ENCODE data around the gene FHOD3.
A peak's percentile ranks its signal among the peaks of the same experiment; 100 is the strongest.

FHOD3 gene

DNA sequence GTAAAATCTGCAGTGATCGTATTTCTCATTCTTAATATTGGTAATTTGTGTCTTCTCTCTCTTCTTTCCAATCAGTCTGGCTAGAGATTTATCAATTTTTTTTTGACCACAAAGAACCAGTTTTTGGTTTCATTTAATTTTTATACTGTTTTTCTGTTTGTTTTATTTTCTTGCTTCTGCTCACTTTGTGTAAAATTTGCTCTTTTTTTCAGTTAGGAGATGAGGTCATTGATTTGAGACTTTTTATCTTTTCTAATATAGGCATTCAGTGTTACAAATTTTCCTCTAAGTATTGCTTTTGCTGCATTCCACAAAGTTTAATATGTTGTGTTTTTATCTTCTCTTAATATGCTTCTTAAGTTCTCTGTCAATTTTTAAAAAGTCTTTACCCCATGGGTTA lies 370.8 kb downstream of the FHOD3 start:
- no peak for DNase-seq (ENCODE audit: low read depth)

- DNase-seq (ENCODE audit: low read depth), result no peak
Observed at GRCh38 chr18:36672437-36673344, 375.2 kb downstream of the FHOD3 start.

- no peak for DNase-seq (ENCODE audit: low read depth)
Observed at GRCh38 chr18:36673452-36673851, 375.9 kb downstream of the FHOD3 start.

DNA sequence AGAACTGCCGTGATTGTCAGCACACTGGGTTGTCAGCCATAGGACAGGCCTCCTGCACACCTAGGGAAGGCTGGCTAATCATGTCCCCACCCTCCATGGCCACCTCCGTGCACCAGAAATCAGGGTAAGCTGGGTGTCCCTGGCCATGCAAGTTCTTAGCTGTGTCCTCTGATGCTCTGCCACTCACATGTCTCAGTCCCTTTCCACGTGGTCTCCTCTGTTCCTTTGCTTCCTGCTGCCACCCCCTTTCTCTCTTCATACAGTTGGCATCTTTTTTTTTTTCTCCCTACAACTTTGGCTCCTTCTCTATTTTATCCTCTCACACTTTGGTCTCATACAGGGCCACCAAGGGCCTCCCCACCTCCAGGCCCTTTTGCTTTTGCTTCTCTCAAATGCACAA lies 377.6 kb downstream of the FHOD3 start:
- DNase-seq (ENCODE audit: low read depth), result no peak

- DNase-seq (ENCODE audit: low read depth), result no peak
Observed at GRCh38 chr18:36675542-36675941, 378.0 kb downstream of the FHOD3 start.

DNA sequence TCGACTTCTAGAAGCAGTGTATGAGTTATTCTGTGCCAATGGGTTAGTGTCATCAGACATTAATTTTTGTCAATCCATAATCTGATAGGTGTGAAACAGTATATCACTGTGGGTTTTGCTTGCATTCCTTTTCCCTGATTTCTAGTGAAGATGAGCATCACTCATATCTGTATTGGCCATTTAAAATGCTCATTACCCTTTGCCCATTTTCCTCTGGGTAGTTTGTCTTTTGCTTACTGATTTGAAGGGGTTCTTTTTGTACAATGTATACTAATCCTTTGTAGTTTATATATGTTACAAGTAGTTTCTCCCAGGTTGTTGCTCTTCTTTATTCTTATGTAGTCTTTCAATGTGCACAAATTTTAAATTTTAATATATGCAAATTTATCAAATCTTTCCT lies 379.1 kb downstream of the FHOD3 start:
- no peak for DNase-seq (ENCODE audit: low read depth)

GRCh38 chr18:36680042-36680441 lies 382.5 kb downstream of the FHOD3 start:
- no peak for DNase-seq (ENCODE audit: low read depth)

DNA sequence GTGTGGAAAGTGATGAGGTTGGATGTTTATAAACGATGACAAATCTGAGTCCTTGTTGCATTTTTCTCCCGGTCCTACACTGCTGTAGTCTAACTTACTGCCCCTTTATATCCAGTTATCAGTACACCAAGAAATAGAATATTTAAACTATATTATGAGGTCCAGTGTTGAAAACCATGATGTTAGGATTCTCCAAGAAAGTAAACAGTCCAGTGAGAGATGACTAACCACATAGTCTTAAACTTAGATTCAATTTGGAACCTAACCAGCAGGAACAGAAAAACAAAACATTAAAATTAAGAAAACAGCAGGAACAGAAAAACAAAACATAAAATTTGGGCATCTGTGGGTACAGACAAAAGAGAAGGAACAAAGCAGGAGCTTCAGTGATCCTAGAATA lies 388.1 kb downstream of the FHOD3 start:
- no peak for DNase-seq (ENCODE audit: low read depth)

DNA sequence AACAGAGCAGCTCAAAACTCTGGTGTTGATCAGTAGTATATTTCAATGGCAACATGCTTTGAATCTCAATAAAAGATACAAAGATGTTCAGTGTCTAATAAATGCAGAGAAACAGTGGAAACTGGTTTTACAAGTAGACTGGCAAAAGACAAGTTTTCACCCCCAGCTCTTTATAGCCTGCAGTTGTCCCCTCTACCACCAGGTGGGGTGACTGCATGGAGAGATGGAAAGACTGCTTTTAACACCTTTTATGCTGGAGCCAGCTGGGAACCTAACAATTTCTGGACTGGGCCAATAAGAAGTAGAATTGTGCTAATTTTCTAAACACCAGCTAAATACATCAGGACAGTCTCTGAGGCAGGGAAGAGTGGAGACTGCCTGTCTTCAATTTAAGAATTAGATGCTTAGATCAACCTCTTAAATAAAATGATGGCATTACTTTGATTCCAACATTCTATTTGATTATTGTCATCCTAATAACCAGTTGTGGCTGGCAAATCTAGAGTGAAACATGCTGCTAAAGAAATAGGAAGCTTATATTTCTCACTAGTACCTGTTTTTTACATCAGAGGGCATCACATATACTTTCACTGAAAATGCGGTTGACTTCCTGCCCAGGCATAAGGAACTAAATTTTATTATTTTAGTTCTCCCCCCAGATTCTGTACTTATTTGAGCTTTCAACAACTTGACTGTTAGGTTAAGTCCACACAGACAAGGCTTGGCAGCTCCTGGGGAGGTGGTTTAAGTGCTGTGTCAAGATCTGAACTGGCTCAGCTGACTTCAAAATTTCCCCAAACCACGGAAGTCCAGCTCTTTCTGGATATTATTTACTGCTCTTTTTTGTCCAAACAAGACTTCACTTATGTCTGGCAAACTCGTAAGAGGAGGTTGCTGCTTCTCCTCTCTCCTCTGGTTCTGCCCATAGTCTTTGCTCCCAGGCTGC lies 390.8 kb downstream of the FHOD3 start:
- peak; percentile 4 for DNase-seq (ENCODE audit: low read depth)

GRCh38 chr18:36692371-36692770 lies 394.9 kb downstream of the FHOD3 start:
- DNase-seq (ENCODE audit: low read depth), result no peak

- DNase-seq (ENCODE audit: low read depth), result no peak
Observed at GRCh38 chr18:36692921-36693332, 395.4 kb downstream of the FHOD3 start.

GRCh38 chr18:36693931-36694620 lies 396.6 kb downstream of the FHOD3 start:
- no peak for DNase-seq (ENCODE audit: low read depth)

DNA sequence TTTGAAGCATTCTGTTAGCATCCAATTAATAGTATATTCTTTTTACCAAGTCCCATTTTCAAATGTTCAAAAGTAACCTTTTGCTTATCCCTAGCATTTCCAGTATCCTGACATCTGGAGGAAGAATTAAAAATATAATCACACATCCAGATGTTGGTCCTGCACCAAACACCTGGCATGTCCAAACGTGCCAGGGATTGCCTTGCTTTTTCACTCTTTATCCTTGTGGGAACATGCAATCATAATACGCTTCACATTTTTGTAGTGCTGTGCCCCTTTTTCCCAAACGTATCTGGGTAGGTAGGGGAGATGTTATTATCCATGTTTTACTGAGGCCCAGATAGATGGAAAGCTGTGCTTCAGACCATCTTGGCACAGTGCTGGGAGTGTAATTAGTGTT lies 398.3 kb downstream of the FHOD3 start:
- no peak for DNase-seq (ENCODE audit: low read depth)

DNA sequence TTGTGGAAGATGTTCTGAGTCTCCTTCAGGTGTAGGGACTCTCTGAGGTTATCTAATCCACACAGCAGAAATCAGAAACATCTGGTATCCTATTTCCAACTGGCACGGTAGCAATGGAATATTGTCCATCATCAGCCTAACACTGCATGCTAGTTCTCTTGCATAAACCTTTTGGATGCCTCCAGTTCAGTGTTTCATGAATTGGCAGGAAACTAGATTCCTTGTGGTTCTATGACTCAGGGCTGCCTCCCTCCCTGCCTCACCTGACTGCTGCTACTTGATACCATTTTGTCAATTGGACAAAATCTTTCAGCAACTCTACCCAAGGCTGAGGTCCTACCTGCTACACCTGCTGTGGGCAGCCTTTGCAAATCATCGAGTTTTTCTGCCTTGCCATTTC lies 400.4 kb downstream of the FHOD3 start:
- DNase-seq (ENCODE audit: low read depth), result no peak

DNA sequence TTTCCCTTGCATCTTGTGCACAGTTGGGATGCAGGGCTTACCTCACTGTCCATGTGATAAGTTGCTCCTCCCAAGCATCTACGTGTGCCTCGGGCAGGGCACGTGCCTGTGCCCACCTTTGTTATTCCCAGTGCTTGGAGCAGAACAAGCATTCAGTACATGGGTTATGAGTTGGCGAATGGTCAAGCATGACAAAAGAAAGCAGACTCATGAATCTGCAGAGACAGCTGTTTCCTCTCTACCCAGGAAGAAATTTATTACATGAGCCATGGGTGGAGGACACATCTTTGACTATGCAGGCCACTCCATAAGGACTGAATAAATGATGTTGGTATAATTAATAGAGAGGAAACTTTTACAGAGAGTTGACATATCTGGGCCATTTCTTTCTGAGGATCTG lies 403.4 kb downstream of the FHOD3 start:
- no peak for DNase-seq (ENCODE audit: low read depth)

- DNase-seq (ENCODE audit: low read depth), result no peak
Observed at GRCh38 chr18:36702401-36703013, 405.0 kb downstream of the FHOD3 start.

DNA sequence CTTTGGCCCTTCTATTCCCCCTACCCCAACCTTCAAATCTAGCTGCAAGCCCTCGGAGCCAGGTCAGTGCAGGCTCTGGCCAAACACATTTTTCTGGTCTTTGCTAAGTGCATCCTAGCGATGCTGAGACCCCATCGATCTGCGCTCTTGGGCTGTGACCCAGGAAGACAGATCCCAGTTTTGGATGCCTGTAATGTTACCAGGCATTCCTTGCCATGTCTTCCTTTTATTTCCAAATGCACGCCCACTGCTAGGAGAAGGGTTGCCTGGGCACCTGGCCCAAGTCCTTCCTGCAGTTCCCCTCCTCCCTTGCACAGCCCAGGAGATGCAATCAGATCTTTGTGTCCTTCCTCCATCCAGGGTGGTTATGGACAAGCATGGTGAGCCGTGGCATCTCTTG lies 406.6 kb downstream of the FHOD3 start:
- DNase-seq (ENCODE audit: low read depth), result no peak

- no peak for DNase-seq (ENCODE audit: low read depth)
Observed at GRCh38 chr18:36706134-36706881, 408.8 kb downstream of the FHOD3 start.

DNA sequence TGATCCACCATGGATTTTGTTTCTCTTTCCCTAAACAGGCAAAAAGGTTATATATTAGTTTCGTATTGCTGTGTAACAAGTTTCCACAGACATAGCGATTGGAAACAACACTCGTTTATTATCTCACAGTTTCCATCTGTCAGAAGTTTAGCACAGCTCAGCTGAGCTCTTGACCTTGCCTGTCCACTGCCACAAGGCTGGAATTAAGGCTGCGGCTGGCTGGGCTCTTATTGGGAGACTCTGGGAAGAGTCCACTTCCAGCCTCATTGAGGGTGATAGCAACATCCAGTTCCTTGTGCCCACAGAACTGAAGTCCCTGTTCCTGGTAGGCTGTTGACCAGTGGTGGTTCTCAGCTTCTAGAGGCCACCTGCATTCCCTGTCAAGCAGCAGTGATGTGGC lies 410.9 kb downstream of the FHOD3 start:
- DNase-seq (ENCODE audit: low read depth), result no peak

DNA sequence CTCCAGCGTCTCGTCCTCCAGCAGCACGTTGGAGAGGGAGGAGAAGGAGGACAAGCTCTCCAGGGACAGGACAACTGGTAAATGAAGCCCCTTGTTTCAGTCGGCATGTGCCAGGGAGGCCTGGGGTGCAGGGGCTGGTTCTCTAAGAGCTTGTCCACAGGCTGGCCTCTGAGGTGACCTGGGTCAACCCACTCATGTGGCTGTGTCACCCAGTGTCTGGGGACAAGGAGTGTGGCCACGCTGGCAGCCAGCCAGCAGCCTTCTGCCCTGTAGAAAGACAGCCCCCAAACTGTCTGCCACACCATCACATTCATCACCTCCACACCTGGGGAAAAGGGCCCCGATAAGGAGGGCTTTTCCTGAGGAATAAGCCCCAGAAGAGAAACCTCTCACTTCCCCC lies 411.8 kb downstream of the FHOD3 start:
- no peak for DNase-seq (ENCODE audit: low read depth)

Measured in activated T-helper 9 cell treated with anti-CD3 and anti-CD28 coated beads, Interleukin-2, amount 50 U/mL, for 16 hours (primary cell).